GM18505 (cell line): ENCODE measurements around the gene DNAH1.
"Not testable (repeated sequence)": the region's sequence is repeated elsewhere in the genome, so short reads cannot be mapped to it uniquely, and the experiment has no call there.

ENCODE experiments used
- ATAC-seq: cut with Tn5 transposase; IDR thresholded peaks from one replicate; pipeline ENCODE4 v1.9.1; 2021; ENCODE audit not compliant: unreplicated experiment
- POLR2A ChIP-seq: IDR thresholded peaks from 4 replicates; pipeline ENCODE4 v1.6.1; 2011; ENCODE audit warnings: borderline replicate concordance; ENCODE audit not compliant: insufficient read depth, insufficient read length; ENCODE audit errors: extremely low read depth

Gene DNAH1

DNA sequence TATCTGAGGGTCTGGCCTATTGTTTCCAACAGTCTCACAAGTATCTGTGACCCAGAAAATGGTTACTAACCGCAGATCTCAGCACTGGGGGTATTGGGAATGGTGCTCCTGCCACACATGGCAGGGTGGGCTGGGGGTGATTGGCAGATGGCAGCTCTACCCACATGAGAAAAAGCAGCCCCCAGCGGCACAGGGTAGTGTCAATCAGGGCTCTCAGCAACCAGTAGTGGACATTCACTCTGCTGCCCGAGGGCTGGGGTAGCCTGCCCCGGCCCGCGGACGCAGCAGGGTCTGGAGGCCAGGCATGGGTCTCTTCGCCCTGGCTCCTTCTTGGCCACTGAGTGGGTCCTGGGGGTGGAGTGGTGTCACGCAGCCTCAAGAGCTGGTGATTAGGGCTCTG lies 8.6 kb downstream of the DNAH1 start:
- ATAC-seq = no peak
- no peak for TF ChIP-seq POLR2A

DNA sequence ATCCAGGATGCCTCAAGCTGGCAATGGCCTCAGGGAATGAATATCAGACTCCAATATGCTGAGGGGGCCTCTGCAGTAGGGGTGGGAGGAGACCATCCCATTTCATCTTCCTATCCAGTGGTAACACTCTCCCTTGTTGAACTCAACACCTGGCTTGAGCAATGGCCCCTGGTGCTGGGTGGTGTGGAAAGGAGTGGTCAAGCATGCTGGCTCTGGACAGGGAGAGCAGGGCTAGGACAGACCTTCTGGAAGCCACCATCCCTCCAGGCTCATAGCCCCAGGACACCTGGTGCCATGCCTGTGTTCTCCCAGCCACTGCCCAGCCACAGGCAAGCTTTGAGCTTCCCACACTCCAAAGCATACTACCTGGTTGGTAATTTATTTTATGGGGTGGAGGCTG lies 9.6 kb downstream of the DNAH1 start:
- TF ChIP-seq POLR2A = no peak
- ATAC-seq = no peak

DNA sequence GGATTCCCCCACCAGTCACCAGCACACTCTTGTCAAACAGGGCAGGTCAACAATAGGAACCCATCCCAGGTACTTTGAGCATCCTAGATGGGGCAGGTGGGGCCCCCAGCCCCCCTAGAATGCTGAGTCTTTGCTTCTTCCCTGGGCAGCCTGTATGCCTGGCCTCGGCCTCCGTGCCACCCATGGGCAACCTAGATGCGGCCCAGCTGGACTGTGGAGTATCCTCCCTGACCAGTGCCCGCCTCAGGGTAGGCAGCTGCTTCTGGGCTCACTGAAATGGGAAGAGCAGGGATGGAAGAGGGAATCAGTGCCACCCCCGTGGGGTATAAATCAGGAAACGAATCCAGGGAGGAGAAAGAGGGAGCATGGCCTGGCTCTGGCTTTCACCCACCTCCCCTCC lies 10.9 kb downstream of the DNAH1 start:
- no peak for ATAC-seq

DNA sequence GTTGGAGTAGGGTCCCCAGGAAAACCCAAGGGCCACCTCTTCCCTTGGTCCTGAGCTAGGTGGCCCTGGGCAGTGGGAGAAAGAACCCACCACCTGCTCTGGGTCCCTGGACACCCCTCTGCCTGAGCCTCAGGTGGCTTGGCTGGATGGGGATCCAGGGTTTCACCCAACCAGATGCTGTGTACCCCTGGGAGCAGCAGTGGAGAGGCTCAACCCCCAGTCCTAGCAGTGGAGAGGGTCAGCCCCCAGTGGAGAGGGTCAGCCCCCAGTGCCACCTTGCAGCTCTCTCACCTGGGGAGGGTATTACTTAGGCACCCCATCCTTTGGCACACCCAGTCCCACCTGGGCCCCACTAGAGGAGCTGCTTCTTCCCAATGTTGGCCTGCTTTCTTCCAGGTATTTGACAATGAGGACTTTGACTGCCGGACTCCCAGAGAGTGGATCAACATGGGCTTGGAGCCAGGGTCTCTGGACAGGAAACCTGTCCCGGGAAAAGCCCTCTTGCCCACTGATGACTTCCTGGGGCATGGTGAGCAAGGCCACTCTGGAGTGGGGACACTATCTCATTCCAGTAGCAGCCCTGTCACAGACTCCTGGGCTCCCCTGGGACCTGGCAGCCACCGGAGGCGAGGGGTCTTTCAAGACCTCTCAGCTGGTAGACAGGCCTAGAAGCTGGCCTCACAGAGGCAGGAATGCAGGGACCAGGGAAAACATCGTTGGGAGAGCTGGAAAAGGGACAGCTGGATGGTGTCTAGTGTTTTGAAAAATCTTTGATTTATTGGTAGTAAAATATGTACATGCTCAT lies 11.6 kb downstream of the DNAH1 start:
- TF ChIP-seq POLR2A = no peak
- no peak for ATAC-seq

More for the DNA sequence above, 10.9 kb downstream of the DNAH1 start:
- no peak for TF ChIP-seq POLR2A

DNA sequence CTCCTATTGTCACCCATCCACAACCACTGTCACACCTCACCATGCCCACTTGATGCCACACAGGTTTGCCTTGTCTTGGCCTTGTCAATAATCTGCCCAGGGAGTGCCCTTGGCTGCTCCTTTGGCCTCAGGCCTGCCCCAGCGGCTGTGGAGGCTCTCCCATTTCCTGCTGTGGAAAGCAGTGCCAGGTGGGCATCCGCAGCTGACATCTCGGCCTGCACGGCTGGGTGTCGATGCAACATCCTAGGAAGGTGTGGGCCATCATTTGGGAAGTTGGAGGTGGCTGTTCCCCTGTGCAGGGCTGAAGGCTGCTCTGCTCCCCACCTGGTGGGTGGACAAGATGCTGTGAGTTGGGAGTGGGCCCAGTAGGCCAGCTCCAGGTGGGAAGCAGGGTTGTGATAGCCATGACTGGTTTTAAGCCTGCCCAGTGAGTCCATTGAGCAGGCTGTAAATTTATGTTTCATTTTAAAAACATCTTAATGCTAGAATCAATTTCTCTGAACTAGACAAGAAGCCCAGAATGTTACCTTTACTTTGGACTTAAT lies 12.5 kb downstream of the DNAH1 start:
- no peak for TF ChIP-seq POLR2A
- no peak for ATAC-seq

DNA sequence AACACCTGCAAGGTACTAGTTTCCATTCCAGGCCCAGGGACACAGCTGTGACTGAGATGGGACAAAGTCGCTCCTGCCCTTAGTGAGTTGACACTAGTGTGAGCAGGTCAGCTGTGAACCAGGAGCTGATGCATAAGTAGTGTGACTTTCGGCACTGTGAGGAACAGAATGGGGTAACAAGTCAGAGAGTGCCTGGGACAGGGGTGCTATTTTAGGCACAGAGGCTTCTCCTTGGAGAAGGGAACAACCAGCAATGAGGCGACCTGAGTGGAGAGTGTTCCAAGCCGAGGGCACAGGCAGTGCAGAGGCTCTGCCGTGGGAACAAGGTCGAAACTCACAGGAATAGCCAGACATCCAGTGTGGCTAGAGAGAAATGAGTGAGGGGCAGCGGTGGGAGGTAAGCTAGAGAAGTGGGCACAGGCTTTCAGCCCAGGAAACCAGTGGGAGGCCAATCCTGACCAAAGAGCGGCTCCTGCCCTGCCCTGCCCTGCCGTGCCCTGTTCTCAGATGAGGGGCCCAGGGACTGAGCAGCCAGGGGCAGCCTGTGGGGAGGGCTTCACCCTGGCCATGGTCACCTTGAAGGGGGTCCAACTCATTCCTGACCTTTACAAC lies 14.2 kb downstream of the DNAH1 start:
- TF ChIP-seq POLR2A = no peak
- ATAC-seq = no peak

DNA sequence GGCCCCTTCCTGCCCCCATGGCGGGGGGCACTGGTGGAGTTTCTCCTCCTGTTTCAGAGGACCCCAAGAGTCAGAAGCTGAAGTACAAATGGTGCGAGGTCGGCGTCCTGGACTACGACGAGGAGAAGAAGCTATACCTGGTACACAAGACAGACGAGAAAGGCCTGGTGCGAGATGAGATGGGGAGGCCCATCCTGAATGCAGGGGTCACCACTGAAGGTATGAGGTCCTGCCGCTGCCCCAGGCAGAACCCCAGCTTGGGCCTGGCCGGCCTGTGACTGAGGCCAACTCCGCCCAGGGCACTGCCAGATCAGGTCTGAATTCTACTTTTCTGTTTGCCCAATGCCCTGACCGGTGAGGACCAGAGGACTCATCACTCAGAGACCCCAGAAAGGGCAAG lies 15.0 kb downstream of the DNAH1 start:
- no peak for TF ChIP-seq POLR2A
- ATAC-seq = no peak

DNA sequence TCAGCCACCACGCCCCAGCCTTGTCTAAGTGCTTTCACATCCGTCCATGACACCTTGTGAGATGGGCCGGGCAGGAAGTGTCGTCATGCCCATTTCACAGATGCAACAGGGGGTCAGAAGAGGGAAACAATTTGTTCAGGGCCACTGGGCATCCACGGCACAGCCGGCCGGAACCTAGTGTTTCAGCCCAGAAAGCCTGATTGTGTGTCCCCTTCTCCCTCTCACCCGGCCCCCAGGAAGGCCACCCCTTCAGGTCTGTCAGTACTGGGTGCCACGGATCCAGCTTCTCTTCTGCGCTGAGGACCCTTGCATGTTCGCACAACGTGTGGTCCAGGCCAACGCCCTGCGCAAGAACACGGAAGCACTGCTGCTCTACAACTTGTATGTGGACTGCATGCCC lies 15.8 kb downstream of the DNAH1 start:
- no peak for TF ChIP-seq POLR2A
- ATAC-seq = no peak

DNA sequence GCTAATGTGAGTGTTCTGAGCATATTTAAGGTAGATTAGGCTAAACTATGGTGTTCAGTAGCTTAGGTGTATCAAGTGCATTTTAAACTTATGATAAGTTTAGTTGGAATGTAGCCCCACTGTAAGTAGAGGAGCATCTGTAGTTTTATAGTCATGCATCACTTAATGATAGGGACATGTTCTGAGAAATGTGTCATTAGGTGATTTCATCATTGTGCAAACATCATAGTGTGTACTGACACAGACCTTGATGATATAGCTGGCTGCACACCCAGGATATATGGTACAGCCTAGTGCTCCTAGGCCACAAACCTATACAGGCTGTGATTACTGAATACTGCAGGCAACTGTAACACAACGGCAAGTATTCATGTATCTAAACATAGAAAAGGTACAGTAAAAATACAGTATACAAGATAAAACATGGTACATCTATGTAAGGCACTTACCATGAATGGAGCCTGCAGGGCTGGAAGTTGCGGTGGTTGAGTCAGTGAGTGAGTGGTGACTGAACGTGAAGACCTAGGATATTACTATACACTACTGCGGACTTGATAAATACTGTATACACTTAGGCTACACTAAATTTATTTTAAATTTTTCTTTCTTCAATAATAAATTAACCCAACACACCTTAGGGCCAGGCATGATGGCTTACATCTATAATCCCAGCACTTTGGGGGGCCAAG lies 17.9 kb downstream of the DNAH1 start:
- ATAC-seq = no peak
- no peak for TF ChIP-seq POLR2A

DNA sequence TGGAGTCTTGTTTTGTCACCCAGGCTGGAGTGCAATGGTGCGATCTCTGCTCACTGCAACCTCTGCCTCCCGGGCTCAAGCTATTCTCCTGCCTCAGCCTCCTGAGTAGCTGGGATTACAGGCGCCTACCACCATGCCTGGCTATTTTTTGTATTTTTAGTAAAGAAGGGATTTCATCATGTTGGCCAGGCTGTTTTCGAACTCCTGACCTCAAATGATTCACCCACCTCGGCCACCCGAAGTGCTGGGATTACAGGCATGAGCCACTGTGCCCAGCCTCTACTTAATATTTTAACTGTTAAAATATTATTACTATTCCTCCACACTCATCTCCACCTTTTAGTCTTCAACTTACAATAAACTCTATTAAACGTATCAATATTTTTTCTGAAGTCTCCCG lies 22.0 kb downstream of the DNAH1 start:
- ATAC-seq = not testable (repeated sequence)

DNA sequence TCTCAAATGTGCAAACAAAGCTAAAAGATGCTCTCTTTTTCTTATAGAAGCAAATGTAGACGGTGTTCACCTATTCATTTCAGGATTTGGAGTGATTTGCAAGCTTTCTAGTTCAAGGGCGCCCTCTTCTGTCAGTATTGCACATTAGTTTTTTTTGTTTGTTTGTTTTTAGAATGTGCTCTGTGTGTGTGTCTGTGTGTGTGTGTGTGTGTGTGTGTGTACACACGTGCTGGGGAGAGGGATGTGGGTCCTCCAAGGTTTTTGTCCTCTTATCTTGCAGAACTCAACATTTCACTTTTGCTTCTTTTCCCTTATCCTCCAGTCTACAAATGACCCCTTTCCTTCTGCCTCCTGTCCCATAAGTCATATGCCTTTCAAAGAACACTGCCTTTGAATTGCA lies 23.5 kb downstream of the DNAH1 start:
- ATAC-seq = no peak
- TF ChIP-seq POLR2A = no peak

DNA sequence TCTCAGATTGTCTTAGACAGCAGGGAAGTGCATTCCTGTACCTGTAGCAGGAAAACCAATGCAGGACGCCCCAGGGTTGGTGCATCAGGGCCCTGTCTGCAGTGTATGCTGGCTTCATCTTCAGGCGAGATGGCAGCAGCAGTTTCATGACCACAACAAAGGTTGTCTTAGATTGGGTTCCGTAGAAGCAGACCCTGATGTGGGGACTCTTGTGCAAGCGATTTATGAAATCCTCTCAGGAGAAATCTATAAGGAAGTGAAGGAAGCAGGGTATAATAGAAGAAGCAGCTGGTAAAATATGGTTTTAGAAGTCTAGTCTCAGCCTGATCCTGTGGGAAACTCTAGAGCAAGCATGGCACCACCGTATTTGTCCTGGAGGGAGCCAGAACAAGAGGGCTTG lies 25.0 kb downstream of the DNAH1 start:
- TF ChIP-seq POLR2A = no peak

DNA sequence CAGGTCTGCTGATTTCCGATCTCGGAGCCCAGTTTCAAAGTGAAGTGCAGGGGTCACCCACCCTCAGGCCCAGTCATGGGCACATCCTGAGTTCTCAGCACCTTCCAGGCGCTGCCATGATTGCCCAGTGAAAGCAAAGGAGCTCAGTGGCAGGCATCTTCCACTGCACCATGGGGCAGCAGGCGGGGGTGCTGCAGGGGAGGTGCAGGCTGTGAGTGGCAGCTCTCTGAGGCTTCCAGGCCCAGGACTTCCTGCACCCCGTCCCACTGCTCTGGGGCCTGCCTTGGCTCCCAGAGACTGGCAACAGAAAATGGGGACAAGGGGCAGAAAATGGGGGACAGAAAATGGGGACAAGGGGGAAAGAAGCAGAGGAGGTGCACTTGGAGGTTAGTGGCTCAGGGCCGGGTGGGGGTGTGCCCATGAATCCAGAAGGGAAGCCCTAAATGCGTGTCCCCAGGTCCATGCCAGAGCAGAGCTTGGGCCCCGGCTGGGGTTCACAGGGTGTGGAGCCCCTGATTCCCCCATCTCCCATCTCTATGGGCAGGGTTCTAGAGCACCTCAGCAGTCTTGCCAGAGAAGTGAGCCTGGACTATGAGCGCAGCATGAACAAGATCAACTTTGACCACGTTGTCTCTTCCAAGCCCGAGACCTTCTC lies 28.0 kb downstream of the DNAH1 start:
- ATAC-seq = no peak
- no peak for TF ChIP-seq POLR2A

More for the DNA sequence above, 25.0 kb downstream of the DNAH1 start:
- ATAC-seq = no peak

DNA sequence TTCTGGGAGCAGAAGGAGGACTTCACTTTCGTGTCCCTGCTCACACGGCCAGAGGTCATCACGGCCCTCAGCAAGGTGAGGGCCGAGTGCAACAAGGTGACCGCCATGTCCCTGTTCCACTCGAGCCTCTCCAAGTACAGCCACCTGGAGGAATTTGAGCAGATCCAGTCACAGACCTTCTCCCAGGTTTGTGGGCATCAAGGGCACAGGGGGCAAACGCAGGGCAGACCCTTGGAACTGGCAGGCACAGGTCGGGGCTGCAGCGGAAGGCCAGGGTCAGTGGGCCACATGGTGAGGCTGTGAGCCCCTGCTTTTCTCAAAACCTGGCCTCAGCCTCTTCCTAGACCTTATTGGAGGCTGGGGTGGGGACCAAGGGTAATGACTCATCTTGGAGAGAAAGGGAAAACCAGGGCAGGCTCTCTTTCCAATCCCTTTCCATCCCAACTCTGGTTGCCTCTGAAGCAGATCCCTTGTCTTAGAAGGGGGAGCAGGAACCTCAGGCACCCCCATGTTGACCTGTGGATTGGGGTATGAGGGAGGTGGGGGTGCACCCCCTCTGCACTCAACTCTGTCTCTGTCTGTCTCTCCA lies 29.5 kb downstream of the DNAH1 start:
- ATAC-seq = no peak
- TF ChIP-seq POLR2A = no peak
